ENCODE results near the gene BMP6.
"Not testable (repeated sequence)": the region's sequence is repeated elsewhere in the genome, so short reads cannot be mapped to it uniquely, and the experiment has no call there.

Gene BMP6

GRCh38 chr6:7806711-7807110, 80.8 kb downstream of the BMP6 start:
- Mint-ChIP-seq H3K27me3 (ENCODE audit: low read depth) (peaks cover 15% of the 10 kb centered on the region), H3K4me1 (ENCODE audit: low read depth) (peaks cover 6% of the 10 kb centered on the region), H3K9me3 (no peaks in the 10 kb centered on the region), H3K4me3 (no peak overlapping the region), H3K27ac (no peak overlapping the region), H3K36me3 (ENCODE audit: low read depth) (no peaks in the 10 kb centered on the region)

GRCh38 chr6:7809346-7809745, 83.4 kb downstream of the BMP6 start:
- no peak overlapping the region for H3K27ac Mint-ChIP-seq
- no peaks in the 10 kb centered on the region for H3K36me3 Mint-ChIP-seq (ENCODE audit: low read depth)
- peaks cover 4% of the 10 kb centered on the region for H3K4me1 Mint-ChIP-seq (ENCODE audit: low read depth)
- H3K9me3 Mint-ChIP-seq = no peaks in the 10 kb centered on the region
- peaks cover 14% of the 10 kb centered on the region for H3K27me3 Mint-ChIP-seq (ENCODE audit: low read depth)
- no peak overlapping the region for H3K4me3 Mint-ChIP-seq

- Mint-ChIP-seq H3K4me3 (no peak overlapping the region), H3K27ac (no peak overlapping the region), H3K27me3 (ENCODE audit: low read depth) (peaks cover 7% of the 10 kb centered on the region), H3K36me3 (ENCODE audit: low read depth) (no peaks in the 10 kb centered on the region), H3K9me3 (no peaks in the 10 kb centered on the region), H3K4me1 (ENCODE audit: low read depth) (no peaks in the 10 kb centered on the region)
Observed at GRCh38 chr6:7811441-7811840, 85.5 kb downstream of the BMP6 start.

GRCh38 chr6:7812623-7813022, 86.7 kb downstream of the BMP6 start:
- no peaks in the 10 kb centered on the region for H3K36me3 Mint-ChIP-seq (ENCODE audit: low read depth)
- no peak overlapping the region for H3K27ac Mint-ChIP-seq
- no peak overlapping the region for H3K4me3 Mint-ChIP-seq
- H3K9me3 Mint-ChIP-seq = no peaks in the 10 kb centered on the region
- no peaks in the 10 kb centered on the region for H3K4me1 Mint-ChIP-seq (ENCODE audit: low read depth)
- peaks cover 6% of the 10 kb centered on the region for H3K27me3 Mint-ChIP-seq (ENCODE audit: low read depth)

- Mint-ChIP-seq H3K36me3 (ENCODE audit: low read depth) (no peaks in the 10 kb centered on the region), H3K27ac (no peak overlapping the region), H3K4me3 (no peak overlapping the region), H3K9me3 (no peaks in the 10 kb centered on the region), H3K4me1 (ENCODE audit: low read depth) (no peaks in the 10 kb centered on the region), H3K27me3 (ENCODE audit: low read depth) (peaks cover 6% of the 10 kb centered on the region)
Observed at GRCh38 chr6:7813193-7813592, 87.3 kb downstream of the BMP6 start.

GRCh38 chr6:7813704-7814103, 87.8 kb downstream of the BMP6 start:
- Mint-ChIP-seq H3K9me3 (no peaks in the 10 kb centered on the region), H3K36me3 (ENCODE audit: low read depth) (no peaks in the 10 kb centered on the region), H3K4me3 (no peak overlapping the region), H3K27ac (no peak overlapping the region), H3K4me1 (ENCODE audit: low read depth) (no peaks in the 10 kb centered on the region), H3K27me3 (ENCODE audit: low read depth) (peaks cover 9% of the 10 kb centered on the region)

GRCh38 chr6:7815716-7816115, 89.8 kb downstream of the BMP6 start:
- H3K9me3 Mint-ChIP-seq = no peaks in the 10 kb centered on the region

GRCh38 chr6:7817184-7817583, 91.3 kb downstream of the BMP6 start:
- not testable (repeated sequence) for H3K36me3 Mint-ChIP-seq (ENCODE audit: low read depth); H3K4me1 Mint-ChIP-seq (ENCODE audit: low read depth); H3K27ac Mint-ChIP-seq; H3K9me3 Mint-ChIP-seq; H3K4me3 Mint-ChIP-seq
- peaks cover 10% of the 10 kb centered on the region for H3K27me3 Mint-ChIP-seq (ENCODE audit: low read depth)

More at GRCh38 chr6:7815716-7816115, 89.8 kb downstream of the BMP6 start:
- Mint-ChIP-seq H3K4me1 (ENCODE audit: low read depth) (no peaks in the 10 kb centered on the region), H3K4me3 (no peak overlapping the region), H3K27me3 (ENCODE audit: low read depth) (peaks cover 10% of the 10 kb centered on the region), H3K36me3 (ENCODE audit: low read depth) (no peaks in the 10 kb centered on the region), H3K27ac (no peak overlapping the region)

GRCh38 chr6:7818257-7819214, 92.6 kb downstream of the BMP6 start:
- peaks cover 10% of the 10 kb centered on the region for H3K27me3 Mint-ChIP-seq (ENCODE audit: low read depth)
- H3K36me3 Mint-ChIP-seq (ENCODE audit: low read depth) = no peaks in the 10 kb centered on the region
- no peak overlapping the region for H3K4me3 Mint-ChIP-seq
- no peak overlapping the region for H3K27ac Mint-ChIP-seq
- no peaks in the 10 kb centered on the region for H3K4me1 Mint-ChIP-seq (ENCODE audit: low read depth)
- no peaks in the 10 kb centered on the region for H3K9me3 Mint-ChIP-seq

GRCh38 chr6:7819431-7820015, 93.6 kb downstream of the BMP6 start:
- Mint-ChIP-seq H3K4me3 (no peak overlapping the region), H3K27me3 (ENCODE audit: low read depth) (peaks cover 5% of the 10 kb centered on the region), H3K4me1 (ENCODE audit: low read depth) (no peaks in the 10 kb centered on the region), H3K36me3 (ENCODE audit: low read depth) (no peaks in the 10 kb centered on the region), H3K27ac (no peak overlapping the region), H3K9me3 (no peaks in the 10 kb centered on the region)

GRCh38 chr6:7820288-7820835, 94.5 kb downstream of the BMP6 start:
- Mint-ChIP-seq H3K9me3 (no peaks in the 10 kb centered on the region), H3K27me3 (ENCODE audit: low read depth) (peaks cover 4% of the 10 kb centered on the region), H3K4me1 (ENCODE audit: low read depth) (no peaks in the 10 kb centered on the region), H3K36me3 (ENCODE audit: low read depth) (no peaks in the 10 kb centered on the region), H3K27ac (no peak overlapping the region), H3K4me3 (no peak overlapping the region)

- Mint-ChIP-seq H3K36me3 (ENCODE audit: low read depth) (no peaks in the 10 kb centered on the region), H3K27me3 (ENCODE audit: low read depth) (peaks cover 4% of the 10 kb centered on the region), H3K4me3 (no peak overlapping the region), H3K9me3 (no peaks in the 10 kb centered on the region), H3K27ac (no peak overlapping the region), H3K4me1 (ENCODE audit: low read depth) (no peaks in the 10 kb centered on the region)
Observed at GRCh38 chr6:7821426-7821825, 95.5 kb downstream of the BMP6 start.

- no peaks in the 10 kb centered on the region for H3K4me1 Mint-ChIP-seq (ENCODE audit: low read depth)
- H3K27ac Mint-ChIP-seq = no peak overlapping the region
- H3K27me3 Mint-ChIP-seq (ENCODE audit: low read depth) = peaks cover 2% of the 10 kb centered on the region
- no peaks in the 10 kb centered on the region for H3K36me3 Mint-ChIP-seq (ENCODE audit: low read depth)
- no peak overlapping the region for H3K4me3 Mint-ChIP-seq
- H3K9me3 Mint-ChIP-seq = no peaks in the 10 kb centered on the region
Observed at GRCh38 chr6:7823552-7823951, 97.7 kb downstream of the BMP6 start.

- Mint-ChIP-seq H3K27me3 (ENCODE audit: low read depth) (no peaks in the 10 kb centered on the region), H3K9me3 (no peaks in the 10 kb centered on the region), H3K36me3 (ENCODE audit: low read depth) (no peaks in the 10 kb centered on the region), H3K4me1 (ENCODE audit: low read depth) (no peaks in the 10 kb centered on the region), H3K27ac (no peak overlapping the region), H3K4me3 (no peak overlapping the region)
Observed at GRCh38 chr6:7825986-7826385, 100.1 kb downstream of the BMP6 start.

GRCh38 chr6:7827142-7827541, 101.2 kb downstream of the BMP6 start:
- H3K9me3 Mint-ChIP-seq = no peaks in the 10 kb centered on the region
- H3K4me3 Mint-ChIP-seq = no peak overlapping the region
- H3K27me3 Mint-ChIP-seq (ENCODE audit: low read depth) = no peaks in the 10 kb centered on the region
- no peaks in the 10 kb centered on the region for H3K36me3 Mint-ChIP-seq (ENCODE audit: low read depth)
- H3K27ac Mint-ChIP-seq = no peak overlapping the region
- no peaks in the 10 kb centered on the region for H3K4me1 Mint-ChIP-seq (ENCODE audit: low read depth)
